ENCODE data around the gene ELOVL5.

DNA sequence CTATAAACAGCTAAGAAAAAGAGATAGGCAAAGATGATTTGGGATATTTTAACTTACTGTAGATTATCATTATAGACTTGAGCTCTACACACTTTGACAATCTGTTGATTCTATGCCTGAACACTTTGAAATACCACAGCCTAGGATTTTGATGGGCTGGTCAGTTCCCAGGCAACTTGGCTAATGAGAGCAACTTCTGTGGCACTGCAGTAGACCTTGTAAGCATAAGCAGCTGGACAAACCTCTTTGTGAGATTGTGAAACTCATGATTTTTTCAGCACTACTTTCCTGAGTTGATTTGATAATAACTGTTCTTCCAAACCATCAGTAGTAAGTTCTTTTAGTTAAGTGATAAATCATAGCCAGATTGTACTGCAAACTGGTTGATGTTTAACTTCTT is 27.1 kb upstream of the ELOVL5 start:
- TF ChIP-seq, protein P1, sequence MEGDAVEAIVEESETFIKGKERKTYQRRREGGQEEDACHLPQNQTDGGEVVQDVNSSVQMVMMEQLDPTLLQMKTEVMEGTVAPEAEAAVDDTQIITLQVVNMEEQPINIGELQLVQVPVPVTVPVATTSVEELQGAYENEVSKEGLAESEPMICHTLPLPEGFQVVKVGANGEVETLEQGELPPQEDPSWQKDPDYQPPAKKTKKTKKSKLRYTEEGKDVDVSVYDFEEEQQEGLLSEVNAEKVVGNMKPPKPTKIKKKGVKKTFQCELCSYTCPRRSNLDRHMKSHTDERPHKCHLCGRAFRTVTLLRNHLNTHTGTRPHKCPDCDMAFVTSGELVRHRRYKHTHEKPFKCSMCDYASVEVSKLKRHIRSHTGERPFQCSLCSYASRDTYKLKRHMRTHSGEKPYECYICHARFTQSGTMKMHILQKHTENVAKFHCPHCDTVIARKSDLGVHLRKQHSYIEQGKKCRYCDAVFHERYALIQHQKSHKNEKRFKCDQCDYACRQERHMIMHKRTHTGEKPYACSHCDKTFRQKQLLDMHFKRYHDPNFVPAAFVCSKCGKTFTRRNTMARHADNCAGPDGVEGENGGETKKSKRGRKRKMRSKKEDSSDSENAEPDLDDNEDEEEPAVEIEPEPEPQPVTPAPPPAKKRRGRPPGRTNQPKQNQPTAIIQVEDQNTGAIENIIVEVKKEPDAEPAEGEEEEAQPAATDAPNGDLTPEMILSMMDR (IDR thresholded peaks at IDR 0.05; ENCODE audit: insufficient read depth, low read length, poor library complexity, severe bottlenecking) = no peak
- TF ChIP-seq EZH2phosphoT487 (conservative IDR thresholded peaks at IDR 0.05; ENCODE audit: low read length) = no peak

Data from SU-DHL-6 (cell line).